Ecto neural progenitor cell (in vitro differentiated cells): ENCODE results near the gene USP22.

ENCODE experiments used
- DNase-seq: peaks from one replicate; pipeline ENCODE4 v3.0.0-alpha.2; 2018; ENCODE audit warnings: low spot score

USP22 gene

GRCh38 chr17:21046216-21046615 is 3.4 kb upstream of the USP22 start:
- DNase-seq = no peak

GRCh38 chr17:21044971-21045370 is 2.2 kb upstream of the USP22 start:
- no peak for DNase-seq

- DNase-seq = no peak
Observed at GRCh38 chr17:21043296-21044232, 753 bp upstream of the USP22 start.

- DNase-seq = peak; percentile 89
Observed at GRCh38 chr17:21041741-21042457, 912 bp downstream of the USP22 start.

GRCh38 chr17:21039839-21040575 is 2.8 kb downstream of the USP22 start:
- DNase-seq = no peak

- no peak for DNase-seq
Observed at GRCh38 chr17:21037117-21037803, 5.6 kb downstream of the USP22 start.

GRCh38 chr17:21036361-21036881 is 6.4 kb downstream of the USP22 start:
- DNase-seq = no peak

GRCh38 chr17:21035406-21035805 is 7.4 kb downstream of the USP22 start:
- no peak for DNase-seq

- no peak for DNase-seq
Observed at GRCh38 chr17:21034340-21035235, 8.2 kb downstream of the USP22 start.

GRCh38 chr17:21033350-21033749 is 9.5 kb downstream of the USP22 start:
- DNase-seq = no peak

GRCh38 chr17:21031756-21032396 is 10.9 kb downstream of the USP22 start:
- no peak for DNase-seq

GRCh38 chr17:21030375-21030774 is 12.4 kb downstream of the USP22 start:
- no peak for DNase-seq

GRCh38 chr17:21029515-21029914 is 13.3 kb downstream of the USP22 start:
- DNase-seq = no peak

GRCh38 chr17:21029036-21029435 is 13.8 kb downstream of the USP22 start:
- DNase-seq = no peak

GRCh38 chr17:21028192-21028591 is 14.6 kb downstream of the USP22 start:
- no peak for DNase-seq

- DNase-seq = no peak
Observed at GRCh38 chr17:21027031-21027430, 15.8 kb downstream of the USP22 start.

GRCh38 chr17:21025451-21025850 is 17.4 kb downstream of the USP22 start:
- no peak for DNase-seq

GRCh38 chr17:21024024-21024423 is 18.8 kb downstream of the USP22 start:
- DNase-seq = no peak

- no peak for DNase-seq
Observed at GRCh38 chr17:21021208-21021803, 21.5 kb downstream of the USP22 start.

- DNase-seq = no peak
Observed at GRCh38 chr17:21020622-21021021, 22.2 kb downstream of the USP22 start.
